Measurements from ENCODE around the gene CFDP1.

- no peak for TF ChIP-seq POLR2A (IDR thresholded peaks at IDR 0.05)
- TF ChIP-seq, protein P1, sequence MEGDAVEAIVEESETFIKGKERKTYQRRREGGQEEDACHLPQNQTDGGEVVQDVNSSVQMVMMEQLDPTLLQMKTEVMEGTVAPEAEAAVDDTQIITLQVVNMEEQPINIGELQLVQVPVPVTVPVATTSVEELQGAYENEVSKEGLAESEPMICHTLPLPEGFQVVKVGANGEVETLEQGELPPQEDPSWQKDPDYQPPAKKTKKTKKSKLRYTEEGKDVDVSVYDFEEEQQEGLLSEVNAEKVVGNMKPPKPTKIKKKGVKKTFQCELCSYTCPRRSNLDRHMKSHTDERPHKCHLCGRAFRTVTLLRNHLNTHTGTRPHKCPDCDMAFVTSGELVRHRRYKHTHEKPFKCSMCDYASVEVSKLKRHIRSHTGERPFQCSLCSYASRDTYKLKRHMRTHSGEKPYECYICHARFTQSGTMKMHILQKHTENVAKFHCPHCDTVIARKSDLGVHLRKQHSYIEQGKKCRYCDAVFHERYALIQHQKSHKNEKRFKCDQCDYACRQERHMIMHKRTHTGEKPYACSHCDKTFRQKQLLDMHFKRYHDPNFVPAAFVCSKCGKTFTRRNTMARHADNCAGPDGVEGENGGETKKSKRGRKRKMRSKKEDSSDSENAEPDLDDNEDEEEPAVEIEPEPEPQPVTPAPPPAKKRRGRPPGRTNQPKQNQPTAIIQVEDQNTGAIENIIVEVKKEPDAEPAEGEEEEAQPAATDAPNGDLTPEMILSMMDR (IDR thresholded peaks at IDR 0.05) = no peak
Observed at GRCh38 chr16:75458029-75458428, 24.7 kb upstream of the CFDP1 start.

Data from heart left ventricle (tissue), 13 donors.